ENCODE measurements around the gene NARF.
"Not testable (repeated sequence)": the region's sequence is repeated elsewhere in the genome, so short reads cannot be mapped to it uniquely, and the experiment has no call there.

NARF gene

DNA sequence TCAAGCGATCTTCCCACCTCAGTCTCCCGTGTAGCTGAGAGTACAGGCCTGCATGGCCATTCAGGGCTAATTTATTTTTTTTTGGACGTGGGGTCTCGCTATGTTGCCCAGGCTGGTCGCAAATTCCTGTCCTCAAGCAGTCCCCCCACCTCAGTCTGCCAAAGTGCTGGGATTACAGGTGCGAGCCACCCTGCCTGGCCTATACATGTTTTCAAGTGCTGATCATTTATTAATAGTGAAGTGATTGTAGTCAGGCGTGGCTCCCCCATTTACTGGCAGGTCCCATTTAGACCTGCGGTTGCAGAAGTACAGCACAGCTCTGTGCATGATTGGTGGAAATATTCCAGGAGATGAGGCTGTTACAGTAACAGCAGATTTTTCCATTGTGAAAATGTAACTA, 69.4 kb downstream of the NARF start:
- TF ChIP-seq ZNF274 (IDR thresholded peaks at IDR 0.05; ENCODE audit: low read depth, low read length): no peak
- no peak overlapping the region for H3K4me3 ChIP-seq (ENCODE audit: low read length)

GRCh38 chr17:82528484-82529265, 70.1 kb downstream of the NARF start:
- no peak for TF ChIP-seq ZNF274 (IDR thresholded peaks at IDR 0.05; ENCODE audit: low read depth, low read length)
- no peak overlapping the region for H3K4me3 ChIP-seq (ENCODE audit: low read length)

DNA sequence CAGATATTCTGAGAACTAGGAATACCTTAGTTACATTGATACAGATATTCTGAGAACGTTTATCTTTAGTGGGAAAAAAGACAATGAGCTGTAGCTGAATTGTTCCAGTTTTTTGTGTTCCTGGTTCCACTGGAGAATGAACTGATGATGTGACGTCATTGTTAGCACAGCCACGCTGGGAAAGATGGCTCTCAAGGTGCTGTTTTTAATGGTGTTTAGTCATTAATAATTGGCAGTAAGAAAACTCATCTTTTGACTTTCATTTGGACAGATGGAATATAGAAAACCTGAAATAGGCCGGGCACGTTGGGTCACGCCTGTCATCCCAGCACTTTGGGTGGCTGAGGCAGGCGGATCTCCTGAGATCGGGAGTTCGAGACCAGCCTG, 71.4 kb downstream of the NARF start:
- no peak overlapping the region for H3K4me3 ChIP-seq (ENCODE audit: low read length)
- TF ChIP-seq ZNF274 (IDR thresholded peaks at IDR 0.05; ENCODE audit: low read depth, low read length): no peak

DNA sequence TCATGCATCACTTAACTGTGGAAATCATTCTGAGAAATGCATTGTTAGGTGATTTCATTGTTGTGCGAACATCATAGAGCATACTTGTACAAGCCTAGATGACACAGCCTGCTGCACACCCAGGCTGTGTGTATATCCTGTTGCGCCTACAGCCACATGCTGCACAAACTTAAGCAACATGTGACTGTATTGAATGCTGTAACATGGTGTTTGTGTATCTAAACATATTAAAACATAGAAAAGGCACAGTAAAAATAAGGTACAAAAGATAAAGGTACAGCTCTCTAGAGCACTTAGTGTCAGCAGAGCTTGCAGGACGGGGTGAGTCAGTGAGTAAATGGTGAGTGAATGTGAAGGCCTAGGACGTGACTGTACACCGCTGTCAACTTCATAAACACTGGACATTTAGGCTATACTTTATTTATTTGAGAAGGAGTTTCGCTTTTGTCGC, 72.9 kb downstream of the NARF start:
- TF ChIP-seq ZNF274 (IDR thresholded peaks at IDR 0.05; ENCODE audit: low read depth, low read length): no peak

DNA sequence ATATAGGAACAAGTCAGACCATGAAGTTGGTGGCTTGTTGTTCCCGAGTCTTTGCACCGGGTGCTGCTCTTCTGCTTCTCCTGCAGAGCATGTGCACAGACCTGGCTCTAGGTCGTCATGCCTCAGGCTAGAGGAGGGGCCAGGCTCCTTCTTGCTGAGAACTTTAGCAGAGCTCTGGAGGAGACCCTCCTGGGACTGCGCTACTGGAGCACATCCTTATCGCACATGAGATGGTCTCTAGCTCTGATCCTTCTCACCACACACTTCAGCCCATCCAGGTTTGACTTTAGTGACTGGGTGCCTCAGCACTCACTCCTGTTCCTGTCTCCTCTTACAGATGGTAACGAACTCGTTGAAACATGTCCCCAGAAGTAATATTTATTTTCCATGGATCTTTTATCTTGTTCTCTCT, 75.9 kb downstream of the NARF start:
- no peak for TF ChIP-seq ZNF274 (IDR thresholded peaks at IDR 0.05; ENCODE audit: low read depth, low read length)
- no peak overlapping the region for H3K4me3 ChIP-seq (ENCODE audit: low read length)

More for the DNA sequence above, 72.9 kb downstream of the NARF start:
- H3K4me3 ChIP-seq (ENCODE audit: low read length): no peak overlapping the region

DNA sequence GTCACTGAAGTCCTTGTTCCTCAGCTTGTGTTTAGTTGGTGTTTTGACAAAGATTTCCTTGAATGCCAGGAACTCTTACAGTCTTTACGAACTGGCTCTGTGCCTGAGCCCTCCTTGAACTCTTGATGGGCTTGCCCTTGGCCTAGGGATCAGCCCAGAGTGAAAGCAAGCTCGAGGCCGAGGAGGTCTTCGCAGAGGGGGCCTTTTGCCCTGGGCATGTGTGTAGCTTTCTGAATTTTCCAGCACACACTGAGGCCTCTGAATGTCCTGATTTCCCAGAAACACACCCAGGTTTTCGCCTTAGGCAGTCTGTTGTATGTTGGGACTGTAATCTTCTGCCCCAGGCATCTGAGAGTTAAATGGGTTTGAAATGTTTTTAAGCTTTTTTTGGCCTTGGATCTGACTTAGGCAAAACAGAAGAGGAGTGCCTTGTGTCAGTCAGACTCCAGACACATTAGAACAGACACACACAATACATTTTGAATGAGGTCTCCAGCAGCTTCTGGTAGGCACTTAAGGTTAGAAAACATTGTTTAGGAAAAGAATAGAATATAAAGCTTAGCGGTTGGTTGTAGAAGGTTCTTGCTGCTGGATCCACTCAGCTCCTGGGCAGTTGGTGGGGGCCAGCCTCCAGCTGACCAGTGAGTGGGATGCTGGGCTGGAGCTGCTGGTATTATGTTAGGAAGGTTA, 78.1 kb downstream of the NARF start:
- no peak for TF ChIP-seq ZNF274 (IDR thresholded peaks at IDR 0.05; ENCODE audit: low read depth, low read length)
- H3K4me3 ChIP-seq (ENCODE audit: low read length): no peak overlapping the region

GRCh38 chr17:82537228-82537627, 78.7 kb downstream of the NARF start:
- not testable (repeated sequence) for H3K4me3 ChIP-seq (ENCODE audit: low read length)

GRCh38 chr17:82539076-82539475, 80.5 kb downstream of the NARF start:
- H3K4me3 ChIP-seq (ENCODE audit: low read length): not testable (repeated sequence)

All from GM08714 (cell line).